ENCODE data around the gene ZNF598.
"Not testable (repeated sequence)": the region's sequence is repeated elsewhere in the genome, so short reads cannot be mapped to it uniquely, and the experiment has no call there.

ZNF598 gene

GRCh38 chr16:2040787-2041522 is 31.3 kb upstream of the ZNF598 start:
- H3K27ac ChIP-seq: peak overlapping the region; percentile 75
- DNase-seq (ENCODE audit: low read depth, low spot score): peak; percentile 46

DNA sequence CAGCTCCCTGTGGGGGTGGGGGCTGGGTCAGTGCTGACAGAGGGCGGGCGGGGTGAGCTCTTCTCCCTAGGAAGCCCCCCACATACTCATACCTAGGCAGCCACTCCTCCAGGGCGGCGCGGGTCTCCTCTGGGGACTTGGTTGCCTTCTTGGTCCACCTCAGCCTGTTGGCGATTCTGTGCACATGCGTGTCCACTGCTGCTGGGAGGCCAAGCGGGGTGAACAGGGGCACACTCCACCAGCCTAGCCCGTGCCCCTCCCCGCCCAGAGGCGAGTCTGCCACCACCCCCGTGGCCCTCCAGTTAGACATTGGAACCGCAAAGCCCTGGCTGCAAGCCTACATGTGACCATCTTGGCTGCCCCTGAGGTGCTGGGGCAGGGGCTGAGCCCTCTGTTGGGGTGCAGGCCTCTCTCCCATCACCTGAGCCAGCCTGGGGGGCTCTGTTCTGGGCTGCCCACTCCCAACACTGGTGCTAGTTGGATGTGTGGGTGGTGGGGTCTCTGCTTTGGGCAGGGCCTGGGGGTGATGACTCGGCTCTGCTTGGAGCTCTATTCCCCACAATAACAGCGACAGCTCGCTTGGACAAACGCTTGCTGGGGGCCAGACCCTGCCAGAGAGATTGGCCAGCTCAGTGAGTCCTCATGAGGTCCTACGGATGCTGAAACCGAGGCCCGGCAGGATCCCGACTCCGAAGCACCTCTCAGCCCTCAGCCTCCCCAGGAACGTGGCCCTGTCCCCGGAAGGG is 30.6 kb upstream of the ZNF598 start:
- no peak for DNase-seq (ENCODE audit: low read depth, low spot score)
- peak overlapping the region; percentile 75 for H3K27ac ChIP-seq

GRCh38 chr16:2039274-2040031 is 29.8 kb upstream of the ZNF598 start:
- DNase-seq (ENCODE audit: low read depth, low spot score): no peak
- H3K27ac ChIP-seq: peak overlapping the region; percentile 75

DNA sequence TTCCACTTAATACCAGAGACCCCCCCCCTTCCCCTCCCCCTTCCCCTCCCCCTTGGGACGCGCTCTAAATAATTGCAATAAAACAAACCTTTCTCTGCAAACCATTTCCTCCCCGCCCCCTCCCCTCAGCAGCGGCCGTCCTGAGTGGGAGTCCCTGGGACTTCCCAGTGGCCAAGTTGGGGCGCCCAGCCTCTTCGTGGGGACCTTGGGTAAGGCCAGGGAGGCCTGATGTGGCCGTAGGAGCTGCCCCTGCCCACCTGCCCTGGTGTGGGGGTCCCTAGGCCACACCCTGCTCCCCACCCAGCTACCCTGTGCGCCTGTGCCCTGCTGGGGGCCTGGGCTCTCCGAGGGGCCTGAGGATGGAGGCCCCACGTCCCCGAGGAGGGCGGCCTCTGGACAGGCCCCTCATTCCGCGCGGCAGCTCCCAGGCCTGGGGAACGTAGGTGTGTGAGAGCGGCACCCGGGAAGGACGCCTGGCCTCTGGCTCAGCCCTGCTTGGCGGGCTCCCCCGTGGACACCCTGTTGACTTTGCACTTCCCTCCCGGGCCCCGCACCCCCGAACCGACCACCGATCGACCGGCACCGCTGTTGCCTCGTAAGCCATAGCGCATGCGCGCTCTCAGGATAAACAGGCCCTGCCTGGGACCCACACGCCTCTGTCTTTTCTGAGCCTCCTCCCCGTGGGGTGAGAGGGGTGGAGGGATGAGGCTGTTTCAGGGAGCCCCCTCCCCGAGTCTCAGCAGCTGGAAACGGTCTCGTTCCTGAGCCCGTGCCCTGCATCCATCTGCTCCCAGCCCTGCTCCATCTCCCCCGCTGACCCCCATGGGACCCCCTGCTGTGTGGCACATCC is 29.0 kb upstream of the ZNF598 start:
- no peak overlapping the region for H3K27ac ChIP-seq
- no peak for DNase-seq (ENCODE audit: low read depth, low spot score)

GRCh38 chr16:2037647-2038381 is 28.2 kb upstream of the ZNF598 start:
- no peak overlapping the region for H3K27ac ChIP-seq
- DNase-seq (ENCODE audit: low read depth, low spot score): no peak

GRCh38 chr16:2037115-2037514 is 27.5 kb upstream of the ZNF598 start:
- no peak overlapping the region for H3K27ac ChIP-seq
- DNase-seq (ENCODE audit: low read depth, low spot score): no peak

DNA sequence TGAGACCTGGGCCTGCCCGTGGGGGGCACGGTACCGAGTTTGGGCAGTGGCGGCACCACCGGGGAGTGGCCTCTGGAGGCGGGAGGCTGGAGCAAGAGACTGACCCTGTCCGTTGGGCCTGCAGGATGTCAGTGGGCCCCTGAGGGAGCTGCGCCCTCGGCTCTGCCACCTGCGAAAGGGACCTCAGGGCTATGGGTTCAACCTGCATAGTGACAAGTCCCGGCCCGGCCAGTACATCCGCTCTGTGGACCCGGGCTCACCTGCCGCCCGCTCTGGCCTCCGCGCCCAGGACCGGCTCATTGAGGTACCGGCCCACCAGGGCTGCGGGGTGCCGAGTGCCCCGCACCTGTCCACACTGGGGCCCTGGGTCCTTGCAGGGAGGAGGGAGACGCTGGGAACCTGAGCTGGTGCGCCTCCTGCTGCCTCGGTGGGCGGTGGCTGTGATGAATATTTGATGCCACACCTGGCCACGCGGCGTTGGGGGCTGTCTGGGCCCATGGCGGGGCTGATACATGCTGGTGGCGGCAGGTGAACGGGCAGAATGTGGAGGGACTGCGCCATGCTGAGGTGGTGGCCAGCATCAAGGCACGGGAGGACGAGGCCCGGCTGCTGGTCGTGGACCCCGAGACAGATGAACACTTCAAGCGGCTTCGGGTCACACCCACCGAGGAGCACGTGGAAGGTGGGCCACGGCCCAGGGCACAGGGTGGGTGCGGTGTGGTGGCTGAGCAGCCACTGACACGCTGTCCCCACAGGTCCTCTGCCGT is 26.8 kb upstream of the ZNF598 start:
- H3K27ac ChIP-seq: no peak overlapping the region

DNA sequence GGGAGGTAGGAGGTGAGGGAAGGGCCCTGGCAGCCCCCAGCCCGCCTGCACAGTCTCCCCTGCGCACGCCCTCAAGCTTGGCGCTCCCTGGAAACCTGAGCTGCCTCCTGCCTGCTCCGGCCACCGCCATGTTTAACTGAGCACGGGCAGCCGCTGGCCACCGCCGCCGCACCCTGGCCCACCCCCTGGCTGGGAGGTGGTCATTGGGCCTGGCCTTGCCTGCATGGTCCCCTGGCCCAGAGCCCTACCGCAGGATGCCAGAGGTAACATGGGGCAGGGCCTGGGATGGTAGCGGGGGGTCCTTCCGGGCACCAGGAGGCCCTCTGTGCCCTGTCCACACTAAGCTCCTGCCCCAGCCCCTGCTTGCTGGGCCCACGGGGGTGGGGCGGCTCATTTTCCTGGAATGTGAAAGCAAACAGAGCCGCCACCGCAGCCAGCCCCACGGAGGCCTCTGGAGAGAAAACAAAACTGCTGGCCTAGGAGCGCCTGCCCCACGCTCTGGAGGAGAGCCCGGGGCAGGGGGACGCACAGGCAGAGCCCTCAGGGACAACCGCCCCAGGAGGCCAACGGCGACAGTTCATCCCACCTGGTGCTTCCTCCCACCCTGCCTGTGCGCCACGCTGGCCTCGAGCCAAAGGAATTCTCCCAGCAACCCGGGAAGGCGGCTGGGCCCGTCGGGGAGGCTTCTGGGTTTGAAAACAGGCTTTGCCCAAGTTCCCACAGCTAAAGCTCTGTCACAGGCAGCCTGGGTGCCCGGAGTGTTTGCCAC is 26.0 kb upstream of the ZNF598 start:
- no peak overlapping the region for H3K27ac ChIP-seq
- DNase-seq (ENCODE audit: low read depth, low spot score): no peak

More for the DNA sequence above, 26.8 kb upstream of the ZNF598 start:
- DNase-seq (ENCODE audit: low read depth, low spot score): no peak

- no peak for DNase-seq (ENCODE audit: low read depth, low spot score)
Measured at GRCh38 chr16:2034696-2035430, 25.2 kb upstream of the ZNF598 start.

DNA sequence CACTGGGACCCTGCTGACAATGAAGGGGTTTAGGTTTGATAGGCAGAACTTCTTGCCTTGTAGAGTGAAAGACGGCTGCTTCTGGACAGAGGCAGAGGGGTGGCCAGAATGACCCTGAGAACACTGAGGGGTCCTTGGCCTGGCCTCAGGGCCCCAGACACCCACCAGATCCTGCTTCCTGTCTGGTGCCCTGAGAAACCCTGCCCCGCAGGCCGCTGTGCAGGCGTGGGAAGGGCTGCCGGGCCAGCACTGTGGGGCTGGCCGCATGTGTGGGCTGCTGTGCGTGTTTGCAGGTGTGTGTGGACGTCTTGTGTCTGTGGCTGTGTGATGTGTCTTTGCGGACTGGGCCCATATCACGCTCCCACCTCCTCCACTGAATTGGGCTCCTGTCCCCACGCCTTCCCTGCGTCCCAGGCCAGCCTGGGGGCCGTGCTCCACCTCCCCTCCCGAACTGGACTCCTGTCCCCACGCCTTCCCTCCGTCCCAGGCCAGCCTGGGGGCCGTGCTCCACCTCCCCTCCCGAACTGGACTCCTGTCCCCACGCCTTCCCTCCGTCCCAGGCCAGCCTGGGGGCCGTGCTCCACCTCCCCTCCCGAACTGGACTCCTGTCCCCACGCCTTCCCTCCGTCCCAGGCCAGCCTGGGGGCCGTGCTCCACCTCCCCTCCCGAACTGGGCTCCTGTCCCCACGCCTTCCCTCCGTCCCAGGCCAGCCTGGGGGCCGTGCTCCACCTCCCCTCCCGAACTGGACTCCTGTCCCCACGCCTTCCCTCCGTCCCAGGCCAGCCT is 24.5 kb upstream of the ZNF598 start:
- H3K27ac ChIP-seq: peak overlapping the region; percentile 2

More at GRCh38 chr16:2034696-2035430, 25.2 kb upstream of the ZNF598 start:
- H3K27ac ChIP-seq: no peak overlapping the region

GRCh38 chr16:2033057-2033908 is 23.7 kb upstream of the ZNF598 start:
- peak overlapping the region; percentile 2 for H3K27ac ChIP-seq
- DNase-seq (ENCODE audit: low read depth, low spot score): no peak

More for the DNA sequence above, 24.5 kb upstream of the ZNF598 start:
- not testable (repeated sequence) for DNase-seq (ENCODE audit: low read depth, low spot score)

DNA sequence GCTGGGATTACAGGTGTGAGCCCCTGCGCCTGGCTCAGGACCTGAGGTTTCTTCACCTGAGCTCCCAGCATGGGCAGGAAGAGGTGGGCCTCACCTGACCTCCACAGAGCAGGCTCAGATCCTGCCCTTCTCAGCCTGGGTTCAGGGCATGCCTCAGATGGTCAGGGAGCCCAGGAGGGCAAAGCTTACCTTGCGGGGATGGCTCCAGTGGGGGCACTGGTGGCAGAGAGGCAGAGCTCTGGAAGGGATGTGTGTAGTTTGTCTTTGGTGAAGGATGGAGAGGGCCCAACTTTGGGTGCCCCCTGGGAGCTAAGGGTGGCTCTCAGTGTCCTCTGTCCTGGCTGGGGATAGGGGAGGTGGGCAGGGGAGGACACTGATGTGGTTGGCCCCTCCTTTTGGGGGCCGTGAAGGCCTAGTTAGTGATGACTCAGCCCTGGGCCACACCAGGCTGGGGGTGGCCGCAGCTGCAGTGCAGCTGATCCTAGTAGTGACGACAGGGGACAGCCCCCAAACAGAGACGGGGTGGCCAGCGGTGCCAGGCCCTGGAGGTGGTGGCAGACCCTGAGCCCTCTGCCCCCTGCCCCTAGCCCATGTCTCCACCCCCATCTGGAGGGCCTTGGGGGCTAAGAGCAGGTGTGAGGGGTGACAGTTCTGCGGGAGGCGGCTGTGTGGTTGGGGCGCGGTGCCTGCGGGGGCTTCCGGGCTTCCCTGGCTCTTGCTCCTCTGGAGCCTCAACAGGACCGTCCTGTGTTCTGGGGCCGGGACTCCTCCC is 22.9 kb upstream of the ZNF598 start:
- H3K27ac ChIP-seq: no peak overlapping the region
- no peak for DNase-seq (ENCODE audit: low read depth, low spot score)

GRCh38 chr16:2031081-2031577 is 21.5 kb upstream of the ZNF598 start:
- no peak for DNase-seq (ENCODE audit: low read depth, low spot score)
- H3K27ac ChIP-seq: no peak overlapping the region

DNA sequence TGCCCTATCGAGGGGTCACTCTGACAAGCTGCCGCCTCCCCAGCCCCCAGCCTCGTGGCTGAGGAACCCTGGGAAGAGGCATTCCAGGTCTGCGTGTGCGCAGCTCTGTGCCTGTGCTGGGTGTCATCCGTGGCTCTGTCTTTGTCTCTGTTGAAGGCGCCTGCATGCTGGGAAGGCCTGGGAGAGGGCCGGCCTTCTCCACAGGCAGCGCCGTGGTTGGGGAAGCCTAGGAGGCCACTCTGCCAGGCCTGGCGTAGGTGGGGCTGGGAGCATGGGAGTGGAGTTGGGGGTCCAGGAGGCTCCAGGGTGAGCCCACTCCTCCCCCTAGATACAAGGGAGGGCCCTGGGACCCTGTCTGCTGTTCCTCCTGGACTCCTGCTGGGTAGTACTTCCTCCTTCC is 20.4 kb upstream of the ZNF598 start:
- DNase-seq (ENCODE audit: low read depth, low spot score): no peak
- H3K27ac ChIP-seq: no peak overlapping the region

GRCh38 chr16:2029350-2029749 is 19.7 kb upstream of the ZNF598 start:
- no peak for DNase-seq (ENCODE audit: low read depth, low spot score)
- H3K27ac ChIP-seq: no peak overlapping the region

Data from epithelial cell of prostate (primary cell).